UCSD-AML1 (cell line): ENCODE data around the gene KTN1.

Source experiments
- DNase-seq: peaks from one replicate; lab custom pipeline; 2025; ENCODE audit not compliant: unreplicated experiment; lab: John Stamatoyannopoulos, UW

The KTN1 gene

GRCh38 chr14:55707365-55707804, 127.4 kb downstream of the KTN1 start:
- no peak for DNase-seq

DNA sequence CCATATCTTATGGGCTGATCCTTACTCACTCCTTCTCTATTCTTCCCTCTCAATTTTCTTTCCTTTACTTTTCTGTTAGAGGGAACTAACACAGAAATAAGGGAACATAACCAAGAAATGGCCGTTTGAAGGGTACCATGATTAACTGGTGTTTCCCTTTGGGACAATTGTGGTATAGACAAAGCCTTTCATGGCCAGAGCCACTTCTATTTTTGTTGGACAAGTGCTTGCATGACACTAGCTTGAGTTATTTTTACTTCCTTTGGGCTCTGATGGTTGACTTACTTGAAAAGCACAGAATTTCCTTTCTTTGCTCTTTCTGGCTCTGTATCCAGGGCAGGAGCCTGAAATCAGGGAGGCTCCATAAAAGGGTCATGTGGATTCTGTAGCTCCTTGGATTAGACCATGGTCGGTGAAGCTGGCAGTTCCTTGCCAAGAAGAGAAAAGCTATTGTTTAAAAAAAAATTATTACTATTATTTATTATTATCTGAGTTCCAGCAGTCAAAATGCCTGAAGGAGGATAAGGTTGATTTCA, 130.6 kb downstream of the KTN1 start:
- DNase-seq, result no peak

DNA sequence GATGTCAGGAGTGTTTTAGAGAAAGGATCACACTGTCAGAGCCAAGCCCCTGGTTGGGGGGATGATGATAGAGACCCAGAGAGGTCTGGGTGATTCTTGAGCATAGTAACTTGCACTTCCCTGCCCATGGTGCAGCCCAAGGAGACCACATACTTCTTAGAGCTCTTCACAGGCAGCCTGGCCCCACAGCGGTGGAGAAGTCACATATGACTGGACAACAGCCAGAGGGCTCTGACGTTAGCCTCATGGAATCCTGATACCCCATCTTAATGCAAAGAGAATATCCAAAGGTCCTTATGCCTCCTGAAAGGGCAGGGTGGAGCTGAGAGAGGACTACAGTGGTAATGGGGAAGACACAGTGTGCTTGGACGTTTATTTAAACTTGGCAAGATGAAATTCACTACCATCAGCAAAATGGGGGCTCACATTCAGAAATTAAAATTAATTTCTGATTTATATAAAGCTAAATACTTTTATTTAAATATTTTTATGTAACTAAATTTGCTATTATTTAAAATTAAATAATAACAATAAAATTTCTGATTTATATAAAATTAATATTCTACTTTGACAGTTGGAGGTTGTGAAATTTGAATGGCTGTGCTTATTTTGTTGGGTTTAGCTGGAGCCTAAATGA, 131.3 kb downstream of the KTN1 start:
- no peak for DNase-seq

- no peak for DNase-seq
These were observed 132.5 kb downstream of the KTN1 start for GRCh38 chr14:55712491-55712890.

DNA sequence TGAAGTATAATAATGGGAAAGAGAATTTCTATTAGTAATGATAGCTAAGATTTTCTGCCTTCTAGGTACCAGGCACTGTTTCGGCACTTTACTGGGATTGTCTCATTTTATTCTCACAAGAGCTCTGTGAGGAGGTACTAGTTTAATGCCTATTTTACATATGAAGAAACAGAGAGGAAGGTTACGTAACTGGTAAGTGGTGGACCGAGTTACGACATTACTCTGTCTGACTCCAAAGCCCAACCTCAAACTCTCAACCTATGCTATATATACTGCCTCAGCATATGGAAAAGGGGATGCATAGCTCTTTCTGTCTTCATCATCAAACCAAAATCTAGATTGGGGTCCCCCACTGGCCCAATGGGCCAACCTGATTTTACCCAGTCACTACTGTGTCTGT, 133.5 kb downstream of the KTN1 start:
- DNase-seq, result no peak

DNA sequence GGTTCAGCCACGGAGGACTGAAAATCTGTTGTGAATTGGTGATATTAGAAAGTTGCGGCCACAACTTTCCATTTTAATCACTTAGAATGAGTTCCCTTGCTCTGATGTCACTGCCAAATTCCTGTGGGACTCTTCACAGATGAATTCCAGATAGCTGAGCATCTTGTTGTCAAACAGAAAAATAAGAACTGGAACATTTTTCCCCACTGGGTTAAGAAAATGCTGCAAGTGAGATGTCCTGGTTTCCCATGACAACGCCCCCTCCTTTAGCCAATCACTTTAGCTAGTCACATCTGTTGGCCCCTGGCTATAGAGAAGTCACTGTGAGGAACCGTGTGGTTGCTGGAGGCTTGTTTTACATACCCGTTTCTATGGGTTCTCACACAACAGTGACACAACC, 135.9 kb downstream of the KTN1 start:
- DNase-seq, result no peak

- DNase-seq, result no peak
These were observed 137.6 kb downstream of the KTN1 start for GRCh38 chr14:55717621-55718020.

DNA sequence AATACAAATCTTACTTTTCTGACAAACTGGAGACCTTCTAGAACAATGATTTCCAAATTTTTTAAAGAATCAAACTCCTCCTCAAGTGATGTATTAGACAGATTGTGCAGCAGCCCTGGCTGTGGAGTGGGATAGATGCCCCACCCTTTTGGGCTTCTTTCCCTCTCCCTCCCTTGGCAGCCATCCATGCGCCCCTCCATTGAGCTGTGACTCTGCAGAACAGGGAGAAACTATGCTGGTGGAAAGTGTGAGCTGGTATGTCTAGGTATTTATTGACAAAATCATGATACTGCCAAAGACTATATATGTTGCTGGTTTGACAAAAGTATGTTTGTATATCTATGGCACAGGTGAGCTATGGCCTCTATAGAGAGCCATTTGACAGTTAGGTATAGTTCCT, 138.5 kb downstream of the KTN1 start:
- DNase-seq, result no peak

DNA sequence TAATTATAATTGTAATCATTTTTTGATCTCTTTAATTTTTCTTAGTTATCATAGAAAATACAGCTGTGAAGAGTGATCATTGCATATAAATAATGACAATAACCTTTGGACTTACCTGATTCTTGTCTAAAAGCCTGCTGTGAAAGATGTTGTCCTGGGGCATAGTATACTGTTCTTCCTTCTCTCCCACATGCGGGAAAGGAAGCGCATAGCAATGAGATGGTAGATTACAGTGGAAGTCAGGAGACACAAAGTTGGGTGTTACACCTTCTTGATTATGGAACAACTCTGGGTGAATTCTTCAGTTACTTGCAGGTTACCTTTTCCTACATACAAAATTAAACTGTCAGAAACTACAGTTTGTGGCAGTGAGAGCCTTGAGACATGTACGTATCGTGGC, 140.8 kb downstream of the KTN1 start:
- no peak for DNase-seq

DNA sequence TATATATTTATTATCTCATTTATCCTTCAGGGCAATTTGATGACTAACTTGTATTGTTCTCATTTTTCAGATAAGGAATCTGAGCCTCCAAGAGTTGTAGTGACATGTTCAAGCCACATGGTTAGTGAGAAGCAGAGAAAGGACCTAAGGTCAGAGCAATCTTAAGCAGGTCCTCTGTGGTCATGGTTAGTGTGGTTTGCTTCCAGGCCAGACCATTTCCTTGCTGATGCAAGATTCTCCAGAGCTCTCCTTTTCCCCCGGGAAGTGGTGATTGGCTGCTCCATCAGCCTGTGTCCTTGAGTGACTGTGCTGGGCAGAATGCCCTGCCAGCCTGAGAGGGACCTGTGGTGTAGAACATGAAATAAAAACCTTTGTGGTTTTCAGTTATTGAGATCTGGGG, 141.3 kb downstream of the KTN1 start:
- DNase-seq, result peak; percentile 66

DNA sequence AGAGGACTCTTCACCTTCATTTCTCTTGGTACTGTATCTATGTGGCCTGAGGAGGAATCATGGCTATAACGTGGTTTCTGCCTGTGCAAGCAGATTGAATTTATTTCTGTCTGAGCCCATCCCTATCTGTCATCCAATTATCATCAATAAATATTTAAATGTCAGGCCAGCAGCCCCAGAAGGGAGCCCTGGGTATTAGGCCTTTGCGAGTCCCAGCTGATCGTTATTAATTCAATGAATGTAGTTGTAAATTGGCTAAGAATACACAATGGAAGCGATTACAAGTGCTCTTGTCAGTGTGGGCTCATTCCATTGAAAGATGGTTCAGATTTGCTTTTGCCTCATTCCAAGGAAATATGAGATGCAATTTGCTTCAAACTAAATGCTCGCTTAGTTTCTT, 142.0 kb downstream of the KTN1 start:
- DNase-seq, result no peak

GRCh38 chr14:55724736-55725135, 144.7 kb downstream of the KTN1 start:
- no peak for DNase-seq

GRCh38 chr14:55730592-55731310, 150.7 kb downstream of the KTN1 start:
- no peak for DNase-seq

- no peak for DNase-seq
These were observed 151.4 kb downstream of the KTN1 start for GRCh38 chr14:55731311-55731872.

GRCh38 chr14:55731881-55732498, 152.0 kb downstream of the KTN1 start:
- peak; percentile 18 for DNase-seq

DNA sequence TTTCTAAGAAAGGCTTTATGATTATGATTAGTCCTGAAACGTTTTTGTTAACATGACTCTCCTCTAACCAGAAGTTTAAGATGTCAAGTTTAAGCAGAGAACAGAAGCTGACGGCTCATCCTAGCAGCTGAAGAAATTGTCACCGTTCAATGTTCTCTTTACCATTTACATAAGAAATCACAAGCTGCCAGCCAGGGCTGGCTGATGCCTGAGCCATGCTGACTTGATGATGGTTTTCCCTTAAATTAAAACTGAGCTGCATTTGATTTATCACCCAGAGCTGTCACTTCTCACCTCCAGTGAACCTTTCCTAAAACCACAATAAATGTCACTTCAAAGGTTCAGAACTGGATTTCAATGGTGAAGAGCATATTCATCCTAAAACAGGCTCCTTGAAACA, 153.6 kb downstream of the KTN1 start:
- DNase-seq, result no peak
